SK-MEL-5 (cell line): ENCODE data around the gene LCE6A. TPM values are rescaled to one million over a fixed set of nuclear protein-coding genes. Genes with fewer than 3 reads are reported as not detected.

Source experiments
- total RNA-seq: library from RNA; depleted of rRNA; stranded (reverse); fragments of >200 nt; shearing (Covaris generic); gene quantifications from 2 replicates; pipeline ENCODE4 v1.2.3, GENCODE V29; 2014; rRNA removed

Gene LCE6A
- total RNA-seq, 1 experiment from 2014 or later, result not detected

Other genes with a start within 250 kb of the LCE6A start
- gene LCE3C, start 242.6 kb upstream of the LCE6A start, total RNA-seq, result not detected in 2 replicates
- not detected in 2 replicates for gene LCE3B, start 229.0 kb upstream of the LCE6A start, total RNA-seq
- not detected in 2 replicates for gene LCE3A, start 219.8 kb upstream of the LCE6A start, total RNA-seq
- gene LCE2D, start 179.5 kb upstream of the LCE6A start, total RNA-seq, result not detected in 2 replicates
- not detected in 2 replicates for gene LCE2C, start 167.6 kb upstream of the LCE6A start, total RNA-seq
- not detected in 2 replicates for gene LCE2B, start 156.7 kb upstream of the LCE6A start, total RNA-seq
- 2.5 and 3.3 TPM in 2 replicates for gene LCE2A, start 144.5 kb upstream of the LCE6A start, total RNA-seq
- not detected in 2 replicates for gene LCE4A, start 134.7 kb upstream of the LCE6A start, total RNA-seq
- not detected in 2 replicates for gene KPRP, start 84.8 kb upstream of the LCE6A start, total RNA-seq
- gene LCE1F, start 67.7 kb upstream of the LCE6A start, total RNA-seq, result not detected in 2 replicates
- gene LCE1E, start 56.6 kb upstream of the LCE6A start, total RNA-seq, result not detected in 2 replicates
- gene LCE1D, start 46.1 kb upstream of the LCE6A start, total RNA-seq, result not detected in 2 replicates
- gene LCE1C, start 36.2 kb upstream of the LCE6A start, total RNA-seq, result not detected in 2 replicates
- gene LCE1B, start 30.9 kb upstream of the LCE6A start, total RNA-seq, result not detected in 2 replicates
- gene LCE1A, start 15.4 kb upstream of the LCE6A start, total RNA-seq, result not detected in 2 replicates
- gene LCE7A, start 17.1 kb downstream of the LCE6A start, total RNA-seq, result not detected in 2 replicates
- not detected in 2 replicates for gene SMCP, start 35.5 kb downstream of the LCE6A start, total RNA-seq
- gene IVL, start 65.7 kb downstream of the LCE6A start, total RNA-seq, result not detected in 2 replicates
- not detected in 2 replicates for gene SPRR5, start 104.3 kb downstream of the LCE6A start, total RNA-seq
- not detected in 2 replicates for gene SPRR4, start 127.8 kb downstream of the LCE6A start, total RNA-seq
- not detected in 2 replicates for gene SPRR1A, start 141.2 kb downstream of the LCE6A start, total RNA-seq
- gene SPRR3, start 158.9 kb downstream of the LCE6A start, total RNA-seq, result not detected in 2 replicates
- not detected in 2 replicates for gene SPRR1B, start 188.3 kb downstream of the LCE6A start, total RNA-seq
- gene SPRR2D, start 198.3 kb downstream of the LCE6A start, total RNA-seq, result 26.7 and 39.8 TPM in 2 replicates
- gene SPRR2A, start 214.7 kb downstream of the LCE6A start, total RNA-seq, result not detected in 2 replicates
- gene SPRR2B, start 228.8 kb downstream of the LCE6A start, total RNA-seq, result not detected in 2 replicates